Peyer's patch (tissue), 4 donors: Measurements from ENCODE around the gene NACC1.

Experiments
- CTCF ChIP-seq, 6 experiments: fragments of 450-650 bp in 4 of 6; fragments of 200-600 bp in 2 of 6; sonication (generic) in 1 of 6; IDR thresholded peaks; one replicate each; pipeline ENCODE4 v1.5.1; 2017 to 2019; ENCODE audit warnings: antibody characterized with exemption in 6 of 6, mild to moderate bottlenecking in 3 of 6, moderate library complexity in 1 of 6
- POLR2A ChIP-seq, 2 donors: fragments of 450-650 bp; IDR thresholded peaks; one replicate each; pipeline ENCODE4 v1.5.1; 2017; ENCODE audit warnings: antibody characterized with exemption in 2 of 2, mild to moderate bottlenecking in 2 of 2, moderate library complexity in 2 of 2

DNA sequence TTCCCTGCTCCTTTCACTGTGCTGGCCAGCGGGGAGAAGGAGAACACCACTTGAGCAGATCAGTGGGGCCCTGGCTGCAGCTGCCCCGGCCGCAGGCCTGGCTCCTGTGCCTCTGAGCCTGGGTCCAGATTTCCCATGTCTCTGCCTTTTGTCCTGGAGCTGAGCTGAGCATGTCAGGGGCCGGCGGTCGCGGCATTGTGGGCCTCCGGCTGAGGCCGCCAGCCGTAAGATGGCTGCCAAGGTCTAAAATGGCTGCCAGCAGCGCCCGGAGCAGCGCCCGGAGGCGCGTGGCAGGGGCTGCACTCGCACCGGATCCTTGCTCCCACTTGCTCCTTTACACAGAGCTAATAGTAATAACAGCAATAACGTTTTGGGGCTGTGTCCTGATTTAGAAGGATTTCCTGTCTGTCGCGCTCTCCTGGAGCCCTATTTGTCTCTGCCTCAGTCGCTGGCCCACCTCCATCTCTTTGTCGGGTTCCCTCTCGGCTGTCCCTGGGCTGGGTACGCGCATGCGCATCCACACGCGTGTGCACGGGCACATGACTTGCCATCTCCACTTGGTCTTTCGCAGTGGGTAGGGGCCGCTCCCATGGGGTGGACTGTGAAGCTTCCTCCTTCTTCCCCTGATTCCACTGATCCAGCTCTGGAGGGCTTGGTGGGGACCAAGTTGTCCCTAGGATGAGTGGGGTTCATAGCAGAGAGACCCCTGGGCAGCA is 47.5 kb upstream of the NACC1 start:
- TF ChIP-seq CTCF (IDR thresholded peaks at IDR 0.05) (no peak), POLR2A (IDR thresholded peaks at IDR 0.05) (no peak)
